BLaER1 (cell line): ENCODE measurements around the gene LHFPL6.

ENCODE experiments used
- H3K27ac ChIP-seq: shearing (Covaris generic); formaldehyde crosslinking; 2 replicates; pipeline ENCODE4 v1.8.1; 2022
- H3K27me3 ChIP-seq: shearing (Covaris generic); formaldehyde crosslinking; 2 replicates; pipeline ENCODE4 v1.8.1; 2022
- H3K36me3 ChIP-seq: shearing (Covaris generic); formaldehyde crosslinking; 2 replicates; pipeline ENCODE4 v1.8.1; 2022
- H3K4me1 ChIP-seq: shearing (Covaris generic); formaldehyde crosslinking; 2 replicates; pipeline ENCODE4 v1.8.1; 2022
- H3K4me2 ChIP-seq: shearing (Covaris generic); formaldehyde crosslinking; 2 replicates; pipeline ENCODE4 v1.8.1; 2022
- H3K4me3 ChIP-seq: shearing (Covaris generic); formaldehyde crosslinking; 2 replicates; pipeline ENCODE4 v1.8.1; 2022
- H3K9ac ChIP-seq: shearing (Covaris generic); formaldehyde crosslinking; 2 replicates; pipeline ENCODE4 v1.8.1; 2022
- H3K9me3 ChIP-seq: shearing (Covaris generic); formaldehyde crosslinking; 2 replicates; pipeline ENCODE4 v1.8.1; 2022
- H4K20me1 ChIP-seq: shearing (Covaris generic); formaldehyde crosslinking; 2 replicates; pipeline ENCODE4 v1.8.1; 2022
- Cebpa-rat ChIP-seq: shearing (Covaris generic); IDR thresholded peaks from 2 replicates; pipeline ENCODE4 v1.8.1; 2022

LHFPL6 gene

GRCh38 chr13:39612023-39612637 is 9.1 kb upstream of the LHFPL6 start:
- Histone ChIP-seq H3K36me3 (no peaks in the 10 kb centered on the region), H4K20me1 (no peaks in the 10 kb centered on the region), H3K4me3 (no peak overlapping the region), H3K4me2 (no peak overlapping the region), H3K4me1 (no peaks in the 10 kb centered on the region), H3K9ac (no peak overlapping the region), H3K27ac (no peak overlapping the region), H3K27me3 (no peaks in the 10 kb centered on the region), H3K9me3 (no peaks in the 10 kb centered on the region)
- TF ChIP-seq Cebpa-rat: no peak

- Histone ChIP-seq H3K9me3 (no peaks in the 10 kb centered on the region), H3K27me3 (no peaks in the 10 kb centered on the region), H3K4me1 (no peaks in the 10 kb centered on the region), H3K27ac (no peak overlapping the region), H4K20me1 (no peaks in the 10 kb centered on the region), H3K4me3 (no peak overlapping the region), H3K36me3 (no peaks in the 10 kb centered on the region), H3K4me2 (no peak overlapping the region), H3K9ac (no peak overlapping the region)
- no peak for TF ChIP-seq Cebpa-rat
Measured at GRCh38 chr13:39607876-39608275, 4.9 kb upstream of the LHFPL6 start.

DNA sequence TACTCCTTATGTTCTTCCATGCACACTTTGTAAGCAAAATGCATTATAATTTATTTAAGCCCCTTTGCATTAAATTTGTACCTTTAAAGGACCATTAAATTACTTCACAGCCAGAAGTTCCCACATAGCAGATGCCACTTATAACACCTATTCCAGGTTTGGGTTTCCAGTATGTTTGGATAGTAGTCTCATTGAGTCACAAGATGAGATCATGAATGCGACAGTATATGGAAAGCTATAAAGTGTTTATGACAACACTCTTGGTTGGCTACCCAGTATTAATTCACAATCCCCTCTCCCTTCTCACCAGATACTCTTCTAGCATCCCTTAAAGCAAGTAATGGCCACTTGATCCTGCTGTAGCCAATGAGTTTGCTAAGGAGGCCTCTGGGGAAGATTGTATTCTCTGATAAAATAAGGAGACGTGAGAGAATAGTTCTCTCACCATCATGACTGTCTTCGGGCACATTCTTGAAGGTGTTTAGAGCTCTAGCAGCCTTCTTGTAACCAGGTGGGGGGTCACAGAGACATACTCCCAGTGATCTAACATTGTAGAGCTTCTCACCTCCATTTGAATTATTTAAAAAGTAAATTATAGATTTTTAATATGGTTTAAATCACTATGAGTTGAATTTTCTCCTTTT is 2.8 kb upstream of the LHFPL6 start:
- H3K4me3 ChIP-seq: no peak overlapping the region
- H3K36me3 ChIP-seq: no peaks in the 10 kb centered on the region
- no peak overlapping the region for H3K27ac ChIP-seq
- H3K9me3 ChIP-seq: no peaks in the 10 kb centered on the region
- peaks cover 15% of the 10 kb centered on the region for H3K4me1 ChIP-seq
- no peak overlapping the region for H3K4me2 ChIP-seq
- no peak overlapping the region for H3K9ac ChIP-seq
- TF ChIP-seq Cebpa-rat: no peak
- no peaks in the 10 kb centered on the region for H4K20me1 ChIP-seq
- H3K27me3 ChIP-seq: no peaks in the 10 kb centered on the region

GRCh38 chr13:39604756-39605155 is 1.8 kb upstream of the LHFPL6 start:
- no peak for TF ChIP-seq Cebpa-rat
- no peaks in the 10 kb centered on the region for H4K20me1 ChIP-seq
- no peak overlapping the region for H3K4me2 ChIP-seq
- H3K9me3 ChIP-seq: no peaks in the 10 kb centered on the region
- no peak overlapping the region for H3K27ac ChIP-seq
- no peaks in the 10 kb centered on the region for H3K27me3 ChIP-seq
- H3K4me3 ChIP-seq: no peak overlapping the region
- H3K9ac ChIP-seq: no peak overlapping the region
- H3K4me1 ChIP-seq: peaks cover 20% of the 10 kb centered on the region
- H3K36me3 ChIP-seq: no peaks in the 10 kb centered on the region

GRCh38 chr13:39603424-39603947 is 493 bp upstream of the LHFPL6 start:
- H3K27me3 ChIP-seq: no peaks in the 10 kb centered on the region
- TF ChIP-seq Cebpa-rat: no peak
- peak overlapping the region; percentile 89 for H3K4me3 ChIP-seq
- no peaks in the 10 kb centered on the region for H3K36me3 ChIP-seq
- H4K20me1 ChIP-seq: no peaks in the 10 kb centered on the region
- H3K9ac ChIP-seq: peak overlapping the region; percentile 78
- H3K4me1 ChIP-seq: peaks cover 32% of the 10 kb centered on the region
- no peaks in the 10 kb centered on the region for H3K9me3 ChIP-seq
- H3K4me2 ChIP-seq: peak overlapping the region; percentile 97
- peak overlapping the region; percentile 62; the same call in 1 of the 2 replicates for H3K27ac ChIP-seq

GRCh38 chr13:39602277-39602613 is 748 bp downstream of the LHFPL6 start:
- peak overlapping the region; percentile 62 for H3K27ac ChIP-seq
- H3K4me2 ChIP-seq: peak overlapping the region; percentile 97
- H3K4me1 ChIP-seq: peaks cover 45% of the 10 kb centered on the region
- H3K9me3 ChIP-seq: no peaks in the 10 kb centered on the region
- no peaks in the 10 kb centered on the region for H4K20me1 ChIP-seq
- H3K36me3 ChIP-seq: no peaks in the 10 kb centered on the region
- no peaks in the 10 kb centered on the region for H3K27me3 ChIP-seq
- TF ChIP-seq Cebpa-rat: no peak
- peak overlapping the region; percentile 89 for H3K4me3 ChIP-seq
- H3K9ac ChIP-seq: peak overlapping the region; percentile 78

DNA sequence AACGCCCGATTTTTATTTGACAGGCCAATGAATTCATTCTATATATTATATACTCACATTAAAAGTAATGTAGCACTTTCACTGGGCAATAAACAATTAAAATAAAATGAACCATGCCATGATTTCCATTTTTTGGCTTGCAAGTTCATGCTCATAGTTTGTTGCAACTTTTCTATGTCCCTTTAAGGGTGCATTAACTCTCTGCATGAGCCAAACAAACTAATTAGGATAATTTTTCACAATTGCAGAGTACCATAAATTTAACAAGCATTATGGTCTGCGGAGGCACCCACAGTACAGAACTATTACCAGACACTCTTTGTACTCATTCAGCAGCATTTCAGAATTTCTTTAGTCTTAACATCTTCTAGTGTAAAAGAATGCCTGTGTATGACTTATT is 1.4 kb downstream of the LHFPL6 start:
- Histone ChIP-seq H4K20me1 (no peaks in the 10 kb centered on the region), H3K9me3 (no peaks in the 10 kb centered on the region), H3K4me3 (peak overlapping the region; percentile 89), H3K9ac (peak overlapping the region; percentile 78; the same call in 1 of the 2 replicates), H3K4me1 (peaks cover 45% of the 10 kb centered on the region), H3K36me3 (no peaks in the 10 kb centered on the region), H3K27ac (no peak overlapping the region), H3K4me2 (peak overlapping the region; percentile 97), H3K27me3 (no peaks in the 10 kb centered on the region)
- no peak for TF ChIP-seq Cebpa-rat

DNA sequence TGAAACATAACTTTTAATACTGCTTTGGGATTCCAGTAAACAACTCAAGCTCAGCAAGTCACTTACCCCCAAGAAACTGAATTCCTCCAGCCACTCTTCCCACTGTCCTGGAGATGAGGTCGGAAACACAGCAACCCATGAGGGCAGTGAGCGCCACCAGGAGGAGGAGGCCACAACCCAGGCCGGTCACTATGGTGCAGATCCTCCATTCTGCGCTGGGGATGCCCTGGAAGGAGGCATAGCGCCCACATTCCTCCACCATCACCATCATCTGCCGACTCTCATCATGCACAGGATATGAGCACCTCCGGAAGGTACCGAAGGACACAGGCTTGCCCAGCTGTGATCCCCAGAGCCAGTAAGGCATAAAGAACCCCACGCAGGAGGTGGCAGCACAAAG is 2.2 kb downstream of the LHFPL6 start:
- Histone ChIP-seq H3K9ac (no peak overlapping the region), H3K27ac (no peak overlapping the region)

GRCh38 chr13:39599842-39600241 is 3.2 kb downstream of the LHFPL6 start:
- no peak for TF ChIP-seq Cebpa-rat
- Histone ChIP-seq H3K36me3 (no peaks in the 10 kb centered on the region), H3K4me3 (no peak overlapping the region), H4K20me1 (no peaks in the 10 kb centered on the region), H3K9ac (no peak overlapping the region), H3K9me3 (no peaks in the 10 kb centered on the region), H3K4me1 (peaks cover 45% of the 10 kb centered on the region), H3K27ac (no peak overlapping the region), H3K27me3 (no peaks in the 10 kb centered on the region), H3K4me2 (0 out of 2 replicates have a peak overlapping the region, but pooled peaks have one; percentile 55)

More for the DNA sequence above, 2.2 kb downstream of the LHFPL6 start:
- Histone ChIP-seq H3K27me3 (no peaks in the 10 kb centered on the region), H3K9me3 (no peaks in the 10 kb centered on the region), H3K4me2 (no peak overlapping the region; the same call in 1 of the 2 replicates), H3K4me3 (no peak overlapping the region), H4K20me1 (no peaks in the 10 kb centered on the region), H3K4me1 (peaks cover 45% of the 10 kb centered on the region), H3K36me3 (no peaks in the 10 kb centered on the region)
- no peak for TF ChIP-seq Cebpa-rat

DNA sequence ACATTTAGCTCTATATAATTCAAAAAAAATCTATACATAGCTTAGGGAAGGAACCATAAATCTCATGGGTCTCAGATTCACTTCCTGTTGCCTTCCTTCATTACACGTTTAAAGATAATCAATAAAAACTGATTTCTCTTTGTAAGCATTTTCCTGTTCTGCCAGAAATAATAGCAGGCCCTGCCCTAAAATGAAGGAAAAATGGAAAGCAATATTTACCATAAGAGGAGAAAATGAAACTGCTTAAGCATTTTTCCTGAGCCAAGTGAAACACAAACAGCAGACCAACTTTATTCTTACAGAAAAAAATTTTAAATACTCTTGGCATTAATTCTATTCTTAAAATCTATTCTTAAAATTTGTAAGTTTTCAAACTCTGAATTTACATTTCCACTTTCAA is 4.0 kb downstream of the LHFPL6 start:
- no peak overlapping the region for H3K27ac ChIP-seq
- H3K9me3 ChIP-seq: no peaks in the 10 kb centered on the region
- no peak overlapping the region for H3K4me3 ChIP-seq
- no peaks in the 10 kb centered on the region for H3K27me3 ChIP-seq
- no peak overlapping the region for H3K9ac ChIP-seq
- TF ChIP-seq Cebpa-rat: no peak
- H3K4me2 ChIP-seq: peak overlapping the region; percentile 55
- no peaks in the 10 kb centered on the region for H3K36me3 ChIP-seq
- no peaks in the 10 kb centered on the region for H4K20me1 ChIP-seq
- peaks cover 45% of the 10 kb centered on the region for H3K4me1 ChIP-seq
